Neural progenitor cell (in vitro differentiated cells): ENCODE data around the gene KCNIP1. TPM values are rescaled to one million over a fixed set of nuclear protein-coding genes. Genes with fewer than 3 reads are reported as not detected.
A peak's percentile ranks its signal among the peaks of the same experiment; 100 is the strongest.

ENCODE experiments used
- DNase-seq: peaks from one replicate; pipeline ENCODE4 v3.0.0-alpha.2; 2016; ENCODE audit warnings: low spot score
- H2AFZ ChIP-seq: fragments of 200-600 bp; sonication (generic); replicated peaks from 2 replicates; pipeline ENCODE4 v1.6.1; 2016; ENCODE audit warnings: antibody characterized with exemption
- H3F3A ChIP-seq: fragments of 200-600 bp; sonication (generic); 2 replicates; pipeline ENCODE4 v1.6.1; 2016; ENCODE audit warnings: antibody characterized with exemption, low read depth
- H3K27ac ChIP-seq: fragments of 200-600 bp; sonication (generic); 2 replicates; pipeline ENCODE4 v1.5.1; 2016; ENCODE audit warnings: mild to moderate bottlenecking
- H3K27me3 ChIP-seq: fragments of 200-600 bp; sonication (generic); 2 replicates; pipeline ENCODE4 v1.6.1; 2016; ENCODE audit warnings: mild to moderate bottlenecking, moderate library complexity
- H3K36me3 ChIP-seq: fragments of 200-600 bp; sonication (generic); 2 replicates; pipeline ENCODE4 v1.5.1; 2016
- H3K4me1 ChIP-seq: fragments of 200-600 bp; sonication (generic); 2 replicates; pipeline ENCODE4 v1.6.1; 2016; ENCODE audit warnings: mixed run types
- H3K4me2 ChIP-seq: fragments of 200-600 bp; sonication (generic); 2 replicates; pipeline ENCODE4 v1.6.1; 2016
- H3K4me3 ChIP-seq: fragments of 200-600 bp; sonication (generic); 2 replicates; pipeline ENCODE4 v1.5.1; 2016
- H3K79me2 ChIP-seq: fragments of 200-600 bp; sonication (generic); 2 replicates; pipeline ENCODE4 v1.6.1; 2016; ENCODE audit warnings: low read depth
- H3K9ac ChIP-seq: fragments of 200-600 bp; sonication (generic); 2 replicates; pipeline ENCODE4 v1.6.1; 2016
- H3K9me3 ChIP-seq: fragments of 200-600 bp; sonication (generic); 2 replicates; pipeline ENCODE4 v1.5.1; 2016; ENCODE audit warnings: low read depth
- H4K20me1 ChIP-seq: fragments of 200-600 bp; sonication (generic); 2 replicates; pipeline ENCODE4 v1.6.1; 2016; ENCODE audit warnings: low read depth
- H3K27ac Mint-ChIP-seq: 3 replicates; pipeline ENCODE4 v1.8.0; 2021; ENCODE audit warnings: mixed read lengths
- H3K27me3 Mint-ChIP-seq: 2 replicates; pipeline ENCODE4 v1.8.0; 2022; ENCODE audit warnings: low read depth, mild to moderate bottlenecking, inconsistent platforms, moderate library complexity, mixed read lengths; ENCODE audit not compliant: insufficient read depth
- H3K36me3 Mint-ChIP-seq: 3 replicates; pipeline ENCODE4 v1.8.0; 2021; ENCODE audit warnings: mixed read lengths
- H3K4me1 Mint-ChIP-seq: 3 replicates; pipeline ENCODE4 v1.8.0; 2021; ENCODE audit warnings: mixed read lengths
- H3K4me3 Mint-ChIP-seq: 3 replicates; pipeline ENCODE4 v1.8.0; 2021; ENCODE audit warnings: mild to moderate bottlenecking, moderate library complexity, mixed read lengths
- H3K9me3 Mint-ChIP-seq: 3 replicates; pipeline ENCODE4 v1.8.0; 2020; ENCODE audit warnings: mixed read lengths
- CTCF ChIP-seq: fragments of 200-600 bp; sonication (generic); IDR thresholded peaks from 2 replicates; pipeline ENCODE4 v1.5.1; 2017; ENCODE audit warnings: antibody characterized with exemption, mild to moderate bottlenecking
- EZH2 ChIP-seq: fragments of 200-600 bp; sonication (generic); IDR thresholded peaks from 2 replicates; pipeline ENCODE4 v1.6.1; 2017; ENCODE audit warnings: antibody characterized with exemption, mild to moderate bottlenecking, moderate library complexity
- EZH2phosphoT487 ChIP-seq: fragments of 200-600 bp; sonication (generic); IDR thresholded peaks from 2 replicates; pipeline ENCODE4 v1.6.1; 2017; ENCODE audit warnings: antibody characterized with exemption
- total RNA-seq: library from RNA; depleted of rRNA; stranded (reverse); fragments of >200 nt; gene quantifications from 2 replicates; pipeline ENCODE4 v1.2.3, GENCODE V29; 2015; ENCODE audit warnings: low replicate concordance

The KCNIP1 gene
- total RNA-seq, 1 donor from 2014 or later = 2.8 TPM

- H3K79me2 ChIP-seq = no peaks in the 10 kb centered on the region
- no peaks in the 10 kb centered on the region for H3K9me3 ChIP-seq
- no peak overlapping the region for H2AFZ ChIP-seq
- H3K27me3 ChIP-seq = no peaks in the 10 kb centered on the region
- no peak overlapping the region for H3K9ac ChIP-seq
- no peak for DNase-seq
- H3K27ac Mint-ChIP-seq = peak overlapping the region; percentile 93
- H3K9me3 Mint-ChIP-seq = no peaks in the 10 kb centered on the region
- H4K20me1 ChIP-seq = no peaks in the 10 kb centered on the region
- H3K4me3 Mint-ChIP-seq = no peak overlapping the region
- no peaks in the 10 kb centered on the region for H3K36me3 ChIP-seq
- no peaks in the 10 kb centered on the region for H3K4me1 ChIP-seq
- no peaks in the 10 kb centered on the region for H3F3A ChIP-seq
- H3K4me1 Mint-ChIP-seq = peaks cover 25% of the 10 kb centered on the region
- H3K36me3 Mint-ChIP-seq = no peaks in the 10 kb centered on the region
- H3K27me3 Mint-ChIP-seq = no peaks in the 10 kb centered on the region
- no peak overlapping the region for H3K27ac ChIP-seq
- no peak for TF ChIP-seq EZH2phosphoT487
- TF ChIP-seq EZH2 = no peak
- no peak for TF ChIP-seq CTCF
- no peak overlapping the region for H3K4me2 ChIP-seq
- no peak overlapping the region for H3K4me3 ChIP-seq
Measured at GRCh38 chr5:170488570-170488969, 15.2 kb upstream of the KCNIP1 start.

GRCh38 chr5:170489199-170489598, 14.6 kb upstream of the KCNIP1 start:
- Mint-ChIP-seq H3K27me3 (no peaks in the 10 kb centered on the region), H3K4me3 (no peak overlapping the region), H3K9me3 (no peaks in the 10 kb centered on the region), H3K4me1 (peaks cover 22% of the 10 kb centered on the region), H3K36me3 (no peaks in the 10 kb centered on the region), H3K27ac (peak overlapping the region; percentile 71)
- Histone ChIP-seq H3K27ac (no peak overlapping the region), H3K36me3 (no peaks in the 10 kb centered on the region), H3K9ac (no peak overlapping the region), H3K4me1 (no peaks in the 10 kb centered on the region), H3F3A (no peaks in the 10 kb centered on the region), H3K4me2 (no peak overlapping the region), H3K4me3 (no peak overlapping the region), H3K9me3 (no peaks in the 10 kb centered on the region), H4K20me1 (no peaks in the 10 kb centered on the region), H3K27me3 (no peaks in the 10 kb centered on the region), H3K79me2 (no peaks in the 10 kb centered on the region), H2AFZ (no peak overlapping the region)
- no peak for DNase-seq
- TF ChIP-seq EZH2 (no peak), EZH2phosphoT487 (no peak)

- Mint-ChIP-seq H3K36me3 (no peaks in the 10 kb centered on the region), H3K27me3 (peaks cover 3% of the 10 kb centered on the region), H3K9me3 (no peaks in the 10 kb centered on the region), H3K4me1 (peaks cover 17% of the 10 kb centered on the region), H3K27ac (no peak overlapping the region), H3K4me3 (no peak overlapping the region)
- Histone ChIP-seq H3K4me3 (no peak overlapping the region), H3K9ac (no peak overlapping the region), H3F3A (no peaks in the 10 kb centered on the region), H3K36me3 (no peaks in the 10 kb centered on the region), H3K4me1 (no peaks in the 10 kb centered on the region), H3K27me3 (no peaks in the 10 kb centered on the region), H2AFZ (no peak overlapping the region), H3K4me2 (no peak overlapping the region), H3K27ac (no peak overlapping the region), H3K79me2 (no peaks in the 10 kb centered on the region), H3K9me3 (no peaks in the 10 kb centered on the region), H4K20me1 (no peaks in the 10 kb centered on the region)
- no peak for DNase-seq
- TF ChIP-seq CTCF (no peak), EZH2 (no peak), EZH2phosphoT487 (no peak)
Measured at GRCh38 chr5:170490381-170490780, 13.4 kb upstream of the KCNIP1 start.

GRCh38 chr5:170491479-170491878, 12.3 kb upstream of the KCNIP1 start:
- H3K27me3 ChIP-seq = no peaks in the 10 kb centered on the region
- peaks cover 3% of the 10 kb centered on the region for H3K27me3 Mint-ChIP-seq
- H4K20me1 ChIP-seq = no peaks in the 10 kb centered on the region
- H2AFZ ChIP-seq = no peak overlapping the region
- no peak overlapping the region for H3K4me3 ChIP-seq
- no peaks in the 10 kb centered on the region for H3K9me3 ChIP-seq
- H3K4me3 Mint-ChIP-seq = no peak overlapping the region
- no peak overlapping the region for H3K9ac ChIP-seq
- no peak for DNase-seq
- no peak overlapping the region for H3K4me2 ChIP-seq
- H3K9me3 Mint-ChIP-seq = no peaks in the 10 kb centered on the region
- H3K4me1 Mint-ChIP-seq = peaks cover 28% of the 10 kb centered on the region
- H3K4me1 ChIP-seq = no peaks in the 10 kb centered on the region
- H3K79me2 ChIP-seq = no peaks in the 10 kb centered on the region
- H3K27ac Mint-ChIP-seq = no peak overlapping the region
- no peaks in the 10 kb centered on the region for H3F3A ChIP-seq
- H3K27ac ChIP-seq = no peak overlapping the region
- no peaks in the 10 kb centered on the region for H3K36me3 ChIP-seq
- no peak for TF ChIP-seq CTCF
- no peak for TF ChIP-seq EZH2
- TF ChIP-seq EZH2phosphoT487 = no peak
- no peaks in the 10 kb centered on the region for H3K36me3 Mint-ChIP-seq
